Hepatic stellate cell (primary cell): ENCODE measurements around the gene S100A7A.
"Not testable (repeated sequence)": the region's sequence is repeated elsewhere in the genome, so short reads cannot be mapped to it uniquely, and the experiment has no call there.

Experiments used
- DNase-seq: peaks from one replicate; pipeline ENCODE4 v3.0.0; 2011; ENCODE audit warnings: low spot score

S100A7A gene

GRCh38 chr1:153422450-153423068, 6.2 kb downstream of the S100A7A start:
- peak; percentile 43 for DNase-seq

- no peak for DNase-seq
Measured at GRCh38 chr1:153426809-153427208, 10.5 kb downstream of the S100A7A start.

- no peak for DNase-seq
Measured at GRCh38 chr1:153428073-153428638, 11.8 kb downstream of the S100A7A start.

- no peak for DNase-seq
Measured at GRCh38 chr1:153428791-153429190, 12.5 kb downstream of the S100A7A start.

- DNase-seq = no peak
Measured at GRCh38 chr1:153429266-153430165, 13.2 kb downstream of the S100A7A start.

GRCh38 chr1:153430166-153430553, 13.8 kb downstream of the S100A7A start:
- DNase-seq = no peak

GRCh38 chr1:153430561-153430960, 14.2 kb downstream of the S100A7A start:
- DNase-seq = no peak

GRCh38 chr1:153431002-153431401, 14.7 kb downstream of the S100A7A start:
- DNase-seq = no peak

- no peak for DNase-seq
Measured at GRCh38 chr1:153431427-153431826, 15.1 kb downstream of the S100A7A start.

- DNase-seq = no peak
Measured at GRCh38 chr1:153431928-153432327, 15.6 kb downstream of the S100A7A start.

GRCh38 chr1:153432874-153433681, 16.8 kb downstream of the S100A7A start:
- no peak for DNase-seq

GRCh38 chr1:153434746-153435455, 18.6 kb downstream of the S100A7A start:
- no peak for DNase-seq

- no peak for DNase-seq
Measured at GRCh38 chr1:153437236-153437635, 20.9 kb downstream of the S100A7A start.

- DNase-seq = no peak
Measured at GRCh38 chr1:153438599-153438998, 22.3 kb downstream of the S100A7A start.

- DNase-seq = no peak
Measured at GRCh38 chr1:153439273-153439672, 23.0 kb downstream of the S100A7A start.

- DNase-seq = no peak
Measured at GRCh38 chr1:153441238-153441755, 25.0 kb downstream of the S100A7A start.

- DNase-seq = no peak
Measured at GRCh38 chr1:153443486-153443885, 27.2 kb downstream of the S100A7A start.

GRCh38 chr1:153444078-153444477, 27.8 kb downstream of the S100A7A start:
- no peak for DNase-seq

- DNase-seq = no peak
Measured at GRCh38 chr1:153447498-153448170, 31.3 kb downstream of the S100A7A start.

- not testable (repeated sequence) for DNase-seq
Measured at GRCh38 chr1:153448851-153449250, 32.5 kb downstream of the S100A7A start.

GRCh38 chr1:153456396-153456795, 40.1 kb downstream of the S100A7A start:
- no peak for DNase-seq
